Neural cell (in vitro differentiated cells): Measurements from ENCODE around the gene TLX3.

Experiments used
- CTCF ChIP-seq: fragments of 450-650 bp; IDR thresholded peaks from 2 replicates; pipeline ENCODE4 v1.5.1; 2014; ENCODE audit warnings: antibody characterized with exemption, mild to moderate bottlenecking, moderate library complexity; ENCODE audit not compliant: poor library complexity, severe bottlenecking
- EP300 ChIP-seq: fragments of 450-650 bp; conservative IDR thresholded peaks from 2 replicates; pipeline ENCODE4 v1.6.1; 2014; ENCODE audit warnings: antibody characterized with exemption, mild to moderate bottlenecking, moderate library complexity; ENCODE audit not compliant: poor library complexity, severe bottlenecking
- EZH2 ChIP-seq: fragments of 200-600, 300-800 bp; shearing (Covaris generic), sonication (generic); IDR thresholded peaks from 2 replicates; pipeline ENCODE4 v1.6.1; 2014; ENCODE audit warnings: antibody characterized with exemption, low read length, borderline replicate concordance, mild to moderate bottlenecking; ENCODE audit not compliant: insufficient read depth, poor library complexity, severe bottlenecking
- POLR2AphosphoS5 ChIP-seq: IDR thresholded peaks from 2 replicates; pipeline ENCODE4 v1.6.1; 2012
- SMC3 ChIP-seq: fragments of 450-650 bp; conservative IDR thresholded peaks from 2 replicates; pipeline ENCODE4 v1.6.1; 2014; ENCODE audit warnings: antibody characterized with exemption, mild to moderate bottlenecking, moderate library complexity; ENCODE audit not compliant: poor library complexity
- TF ChIP-seq, protein P1 (sequence below): IDR thresholded peaks from 2 replicates; pipeline ENCODE4 v1.6.1; 2012; ENCODE audit warnings: borderline replicate concordance

DNA sequence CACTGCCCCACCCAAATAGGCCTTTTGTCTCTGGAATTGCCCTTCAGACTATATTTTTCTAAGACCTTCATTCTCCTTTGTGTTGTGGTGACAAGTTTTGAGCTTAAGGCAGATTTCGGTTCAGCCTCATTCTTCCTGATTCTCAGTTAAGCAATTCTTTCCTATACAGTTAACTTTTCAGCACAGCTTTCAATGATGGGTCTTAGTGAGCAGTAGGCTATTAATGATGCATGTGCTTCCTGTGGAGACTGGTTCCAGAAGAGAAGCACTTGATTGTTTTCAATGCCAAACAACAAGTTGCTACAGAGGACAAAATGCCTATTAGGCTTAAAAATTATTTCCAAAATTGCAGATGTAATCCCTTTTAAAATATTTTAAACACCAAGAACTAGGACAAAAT, 47.7 kb upstream of the TLX3 start:
- TF ChIP-seq CTCF (no peak), SMC3 (no peak), POLR2AphosphoS5 (no peak), EZH2 (no peak), EP300 (no peak)
- TF ChIP-seq, protein P1, sequence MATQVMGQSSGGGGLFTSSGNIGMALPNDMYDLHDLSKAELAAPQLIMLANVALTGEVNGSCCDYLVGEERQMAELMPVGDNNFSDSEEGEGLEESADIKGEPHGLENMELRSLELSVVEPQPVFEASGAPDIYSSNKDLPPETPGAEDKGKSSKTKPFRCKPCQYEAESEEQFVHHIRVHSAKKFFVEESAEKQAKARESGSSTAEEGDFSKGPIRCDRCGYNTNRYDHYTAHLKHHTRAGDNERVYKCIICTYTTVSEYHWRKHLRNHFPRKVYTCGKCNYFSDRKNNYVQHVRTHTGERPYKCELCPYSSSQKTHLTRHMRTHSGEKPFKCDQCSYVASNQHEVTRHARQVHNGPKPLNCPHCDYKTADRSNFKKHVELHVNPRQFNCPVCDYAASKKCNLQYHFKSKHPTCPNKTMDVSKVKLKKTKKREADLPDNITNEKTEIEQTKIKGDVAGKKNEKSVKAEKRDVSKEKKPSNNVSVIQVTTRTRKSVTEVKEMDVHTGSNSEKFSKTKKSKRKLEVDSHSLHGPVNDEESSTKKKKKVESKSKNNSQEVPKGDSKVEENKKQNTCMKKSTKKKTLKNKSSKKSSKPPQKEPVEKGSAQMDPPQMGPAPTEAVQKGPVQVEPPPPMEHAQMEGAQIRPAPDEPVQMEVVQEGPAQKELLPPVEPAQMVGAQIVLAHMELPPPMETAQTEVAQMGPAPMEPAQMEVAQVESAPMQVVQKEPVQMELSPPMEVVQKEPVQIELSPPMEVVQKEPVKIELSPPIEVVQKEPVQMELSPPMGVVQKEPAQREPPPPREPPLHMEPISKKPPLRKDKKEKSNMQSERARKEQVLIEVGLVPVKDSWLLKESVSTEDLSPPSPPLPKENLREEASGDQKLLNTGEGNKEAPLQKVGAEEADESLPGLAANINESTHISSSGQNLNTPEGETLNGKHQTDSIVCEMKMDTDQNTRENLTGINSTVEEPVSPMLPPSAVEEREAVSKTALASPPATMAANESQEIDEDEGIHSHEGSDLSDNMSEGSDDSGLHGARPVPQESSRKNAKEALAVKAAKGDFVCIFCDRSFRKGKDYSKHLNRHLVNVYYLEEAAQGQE, result no peak
